GM12801 (cell line): ENCODE results near the gene SAMD14.

Source experiments
- CTCF ChIP-seq: IDR thresholded peaks from one replicate; pipeline ENCODE4 v1.5.1; 2011; ENCODE audit warnings: control low read depth; ENCODE audit not compliant: insufficient read length; ENCODE audit errors: extremely low read depth

The SAMD14 gene

DNA sequence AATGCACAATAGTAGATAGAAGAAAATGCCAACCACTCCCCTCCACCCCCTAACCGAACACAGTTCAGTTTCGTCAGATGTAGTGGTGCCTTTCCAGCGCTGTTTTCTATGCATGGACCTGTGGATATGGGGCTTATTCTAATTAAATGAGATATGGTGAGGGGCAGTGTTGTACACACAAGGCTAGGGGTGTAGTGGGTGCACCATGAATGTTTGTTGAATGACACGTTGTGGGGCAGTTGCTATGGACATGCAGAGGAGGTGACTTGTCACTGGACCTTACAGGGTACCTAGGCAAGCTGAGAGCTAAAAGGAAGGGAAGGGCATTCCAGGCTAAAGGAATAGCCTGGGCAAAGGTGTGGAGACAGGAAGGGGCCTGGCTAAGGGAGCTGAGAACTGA is 31.4 kb downstream of the SAMD14 start:
- no peak for TF ChIP-seq CTCF

DNA sequence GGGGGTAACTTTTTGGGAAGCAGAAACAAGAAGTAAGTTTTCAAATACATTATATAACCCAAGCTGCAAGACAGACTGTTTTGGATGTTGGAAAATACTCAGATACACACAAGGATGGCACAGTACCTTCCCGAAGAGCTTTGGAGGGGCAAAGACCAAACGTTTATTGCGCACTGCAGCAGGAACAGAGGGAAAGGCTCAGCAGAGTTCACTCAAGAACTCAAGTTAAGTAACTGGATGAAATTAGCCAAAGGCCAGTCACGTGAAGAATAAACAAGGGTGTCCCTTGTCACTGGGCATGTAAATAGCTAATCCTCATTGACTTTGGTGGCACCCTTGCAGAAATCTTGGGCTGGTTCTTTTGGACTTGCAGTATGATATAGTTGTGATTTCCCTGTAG is 32.0 kb downstream of the SAMD14 start:
- TF ChIP-seq CTCF, result no peak

DNA sequence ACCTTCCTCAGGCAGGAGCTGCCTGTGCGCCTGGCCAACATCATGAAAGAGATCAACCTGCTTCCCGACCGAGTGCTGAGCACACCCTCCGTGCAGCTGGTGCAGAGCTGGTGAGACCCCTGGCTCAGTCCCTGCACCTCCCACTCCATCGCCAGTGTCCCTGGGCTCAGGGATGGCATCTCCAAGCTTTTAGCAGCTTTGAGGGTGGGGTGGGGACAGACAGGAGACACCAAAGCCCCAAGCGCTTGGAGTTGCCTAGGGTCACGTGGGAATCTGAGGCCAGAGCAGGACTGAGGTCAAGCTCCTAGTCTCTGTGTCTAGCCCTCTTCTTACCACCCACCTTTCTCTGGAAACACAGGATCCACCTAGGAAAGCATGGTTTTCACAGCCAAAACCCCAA is 32.5 kb downstream of the SAMD14 start:
- no peak for TF ChIP-seq CTCF

- no peak for TF ChIP-seq CTCF
Measured at GRCh38 chr17:50096758-50097157, 33.2 kb downstream of the SAMD14 start.

DNA sequence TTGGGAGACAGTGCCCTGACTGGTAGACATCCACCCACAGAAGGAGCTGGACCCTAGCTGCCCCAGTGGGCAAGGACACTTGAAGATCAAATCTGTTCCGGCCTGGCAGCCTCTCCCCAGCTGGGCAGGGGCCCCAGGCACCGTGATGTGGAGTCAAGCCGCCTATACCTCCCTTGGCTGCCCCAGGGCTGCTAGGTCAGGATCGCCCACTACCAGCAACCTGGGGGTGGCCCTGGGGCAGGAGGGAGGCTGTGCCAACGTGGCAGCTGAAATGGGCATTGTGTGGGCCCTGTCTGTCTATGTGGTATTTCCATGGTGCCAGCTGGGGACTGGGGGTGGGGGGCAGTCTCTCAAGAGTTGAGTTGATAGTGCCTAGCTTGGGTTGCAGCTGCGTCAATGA is 33.9 kb downstream of the SAMD14 start:
- no peak for TF ChIP-seq CTCF

GRCh38 chr17:50095626-50096037 is 34.3 kb downstream of the SAMD14 start:
- TF ChIP-seq CTCF, result no peak

DNA sequence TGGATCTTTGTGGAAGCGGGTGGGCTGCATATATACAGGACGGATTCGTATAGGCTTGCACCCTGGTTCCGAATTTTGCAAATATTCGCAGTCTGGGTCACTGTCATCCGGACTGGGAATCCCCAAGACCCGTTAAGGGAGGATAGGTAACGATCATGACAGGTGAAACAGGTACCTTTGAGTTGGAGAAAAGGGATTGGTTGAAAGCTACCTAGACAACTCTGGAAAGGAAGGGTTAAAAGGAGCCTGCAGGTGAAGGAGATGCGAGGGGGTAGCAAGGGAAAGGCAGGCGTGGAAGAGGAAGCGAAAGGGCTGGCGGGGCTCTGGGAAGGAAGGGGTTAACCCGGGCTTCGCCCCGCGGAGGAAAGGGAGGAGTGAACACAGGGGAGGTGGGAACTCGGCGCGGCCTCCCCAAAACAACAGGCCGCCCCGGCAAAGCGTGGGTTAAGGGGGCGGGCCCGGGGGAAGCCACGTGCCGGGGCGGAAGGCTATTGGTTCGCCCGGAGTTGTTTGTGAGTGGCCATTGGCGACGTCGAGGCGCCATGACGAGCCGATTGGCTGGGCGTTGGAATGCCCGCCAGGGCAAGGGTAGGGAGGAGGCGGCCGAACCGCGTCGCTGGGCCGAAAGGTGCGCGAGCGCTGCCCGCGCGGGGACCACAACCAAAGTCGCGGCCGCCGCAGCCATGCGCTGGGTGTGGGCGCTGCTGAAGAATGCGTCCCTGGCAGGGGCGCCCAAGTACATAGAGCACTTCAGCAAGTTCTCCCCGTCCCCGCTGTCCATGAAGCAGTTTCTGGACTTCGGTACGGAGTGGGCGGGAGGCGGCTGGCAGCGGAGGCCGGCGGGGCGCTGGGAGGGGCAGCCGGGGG is 35.0 kb downstream of the SAMD14 start, which contains the start of gene PDK2:
Gene PDK2 (plus strand): TSS at position 599 of the 867 bp plus-strand sequence. CDS start 85 bp downstream, at position 684.
- TF ChIP-seq CTCF, result no peak
